ENCODE measurements around the gene REG1B.

GRCh38 chr2:79124907-79125720 lies 37.3 kb upstream of the REG1B start:
- TF ChIP-seq POLR2A (IDR thresholded peaks at IDR 0.05; ENCODE audit: low read depth, low read length) = no peak
- no peak for TF ChIP-seq POLR2AphosphoS5 (IDR thresholded peaks at IDR 0.05; ENCODE audit: low read depth, low read length)

Measured in GM12892 (cell line).